HG03565 (cell line): ENCODE results near the gene AARS2.
"Not testable (repeated sequence)": the region's sequence is repeated elsewhere in the genome, so short reads cannot be mapped to it uniquely, and the experiment has no call there.

ENCODE experiments used
- ATAC-seq: cut with Tn5 transposase; IDR thresholded peaks from one replicate; pipeline ENCODE4 v1.9.1; 2021; ENCODE audit warnings: mild to moderate bottlenecking, moderate library complexity; ENCODE audit not compliant: unreplicated experiment

The AARS2 gene

DNA sequence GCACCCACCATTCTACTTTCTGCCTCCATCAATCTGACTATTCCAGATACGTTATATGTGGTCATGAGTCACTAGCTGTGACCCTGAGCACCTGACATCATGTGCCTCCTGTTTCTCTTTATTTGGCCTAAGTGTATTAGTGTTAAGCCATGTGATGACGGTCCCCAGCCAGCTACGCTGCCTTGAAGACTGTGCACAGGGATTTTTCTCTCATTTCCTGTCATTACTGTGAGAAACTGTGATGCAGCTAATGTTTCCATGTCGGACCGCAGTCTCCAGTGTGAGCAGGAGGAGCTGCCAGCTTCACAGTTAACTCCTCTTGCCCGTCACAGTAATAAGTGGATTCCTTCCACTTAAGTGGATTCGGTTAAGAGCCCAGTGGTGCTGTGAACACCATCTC is 19.4 kb upstream of the AARS2 start:
- ATAC-seq: no peak

DNA sequence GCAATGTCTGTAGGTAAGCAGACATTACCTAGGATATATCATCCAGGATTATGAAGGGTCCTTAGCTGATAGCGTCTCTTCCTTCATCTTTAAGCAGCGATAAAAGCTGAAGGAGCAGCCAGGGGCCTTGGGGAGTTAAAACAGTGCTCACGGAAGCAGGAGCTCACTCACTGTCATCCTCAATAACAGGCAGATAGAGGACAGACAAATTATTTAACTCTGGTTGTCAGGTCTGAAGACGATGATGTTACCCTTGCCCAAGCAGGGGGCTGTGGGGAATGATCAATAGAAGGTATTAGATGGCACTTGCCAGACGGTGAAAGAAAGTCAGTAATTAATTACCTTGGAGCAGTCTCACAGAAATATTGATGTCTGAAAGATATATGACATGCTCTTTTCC is 16.7 kb upstream of the AARS2 start:
- ATAC-seq: no peak

DNA sequence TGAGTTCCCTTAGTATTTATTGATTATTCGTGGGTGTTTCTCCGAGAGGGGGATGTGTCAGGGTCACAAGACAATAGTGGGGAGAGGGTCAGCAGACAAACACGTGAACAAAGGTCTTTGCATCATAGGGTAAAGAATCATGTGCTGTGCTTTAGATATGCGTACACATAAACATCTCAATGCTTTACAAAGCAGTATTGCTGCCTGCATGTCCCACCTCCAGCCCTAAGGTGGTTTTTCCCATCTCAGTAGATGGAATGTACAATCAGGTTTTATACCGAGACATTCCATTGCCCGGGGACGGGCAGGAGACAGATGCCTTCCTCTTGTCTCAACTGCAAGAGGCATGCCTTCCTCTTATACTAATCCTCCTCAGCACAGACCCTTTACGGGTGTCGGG is 15.1 kb upstream of the AARS2 start:
- not testable (repeated sequence) for ATAC-seq

GRCh38 chr6:44327760-44328159 is 14.6 kb upstream of the AARS2 start:
- ATAC-seq: no peak

- no peak for ATAC-seq
Measured at GRCh38 chr6:44327096-44327495, 13.9 kb upstream of the AARS2 start.

DNA sequence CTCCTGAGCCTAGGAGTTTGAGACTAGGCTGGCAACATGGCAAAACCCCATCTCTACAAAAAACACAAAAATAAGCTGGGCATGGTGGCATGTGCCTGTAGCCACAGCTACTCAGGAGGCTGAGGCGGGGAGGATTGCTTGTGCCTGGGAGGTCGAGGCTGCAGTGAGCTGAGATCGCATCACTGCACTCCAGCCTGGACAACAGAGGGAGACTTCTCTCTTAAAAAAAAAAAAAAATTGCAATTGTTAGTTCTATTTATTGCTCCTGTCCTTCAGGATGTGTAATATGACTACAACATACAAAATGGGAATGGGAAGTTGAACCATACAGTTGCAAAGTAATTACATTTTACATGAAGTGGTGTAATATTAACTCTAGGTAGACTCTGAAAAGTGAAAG is 8.1 kb upstream of the AARS2 start:
- no peak for ATAC-seq

GRCh38 chr6:44317136-44317631 is 4.0 kb upstream of the AARS2 start:
- ATAC-seq: not testable (repeated sequence)

- no peak for ATAC-seq
Measured at GRCh38 chr6:44316481-44316880, 3.3 kb upstream of the AARS2 start.

GRCh38 chr6:44315951-44316350 is 2.8 kb upstream of the AARS2 start:
- ATAC-seq: no peak

DNA sequence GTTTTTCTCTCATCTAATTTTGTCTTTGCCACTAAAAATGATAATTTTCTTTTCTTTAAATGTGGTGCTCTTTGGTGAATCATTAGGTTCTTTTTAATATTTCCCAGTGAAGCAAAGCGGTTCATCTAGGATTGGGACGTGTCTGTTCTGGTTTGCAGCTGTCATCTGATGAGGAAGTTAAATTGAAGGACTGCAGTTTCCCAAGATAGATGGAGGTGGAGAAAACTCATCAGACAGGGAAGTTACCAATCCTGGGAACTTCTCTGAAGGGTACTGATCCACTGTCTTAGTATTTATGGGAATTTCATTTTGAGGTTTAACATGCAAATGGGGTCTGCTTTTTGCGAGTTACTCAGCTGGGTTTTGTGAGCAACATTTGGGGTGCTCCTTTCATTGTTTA is 2.4 kb upstream of the AARS2 start:
- no peak for ATAC-seq

GRCh38 chr6:44314657-44315056 is 1.5 kb upstream of the AARS2 start:
- ATAC-seq: not testable (repeated sequence)

DNA sequence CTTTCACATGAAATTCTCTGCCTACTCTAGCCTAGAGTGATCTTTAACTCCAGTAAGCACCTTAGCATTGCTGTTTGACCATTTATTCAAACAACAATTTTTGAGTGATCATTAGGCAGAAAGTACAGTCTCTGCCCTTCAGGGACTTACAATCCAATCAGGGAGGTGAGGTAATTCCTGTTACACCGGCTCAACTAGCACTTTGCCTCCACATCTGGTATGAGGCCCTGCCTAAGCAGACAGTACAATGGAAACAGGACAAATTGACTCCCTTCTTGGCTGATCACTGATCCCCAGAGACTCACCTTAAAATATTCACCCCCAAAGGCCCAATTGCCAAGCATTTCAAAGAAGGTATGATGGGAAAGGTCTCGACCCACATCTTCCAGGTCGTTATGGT is 1.4 kb downstream of the AARS2 start:
- ATAC-seq: no peak

DNA sequence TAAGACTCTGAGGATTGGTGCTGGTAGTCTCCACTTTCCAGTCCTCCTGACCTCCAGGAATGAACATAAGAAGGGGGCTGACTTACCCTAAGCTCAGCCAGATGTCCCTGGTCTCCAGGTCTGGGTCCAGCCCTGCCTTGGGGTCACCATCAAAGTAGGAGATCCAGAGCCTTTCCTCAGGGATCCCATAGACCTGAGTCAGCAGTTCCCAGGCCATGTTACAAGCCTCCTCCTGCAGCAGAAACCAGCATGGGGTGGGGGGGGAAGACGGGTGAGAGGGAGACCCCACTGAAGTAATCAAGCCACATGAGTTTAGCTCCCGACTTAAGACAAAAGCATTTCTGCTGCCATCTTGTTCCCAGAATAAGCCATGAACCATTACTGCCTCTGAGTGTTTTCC is 1.8 kb downstream of the AARS2 start:
- ATAC-seq: no peak

DNA sequence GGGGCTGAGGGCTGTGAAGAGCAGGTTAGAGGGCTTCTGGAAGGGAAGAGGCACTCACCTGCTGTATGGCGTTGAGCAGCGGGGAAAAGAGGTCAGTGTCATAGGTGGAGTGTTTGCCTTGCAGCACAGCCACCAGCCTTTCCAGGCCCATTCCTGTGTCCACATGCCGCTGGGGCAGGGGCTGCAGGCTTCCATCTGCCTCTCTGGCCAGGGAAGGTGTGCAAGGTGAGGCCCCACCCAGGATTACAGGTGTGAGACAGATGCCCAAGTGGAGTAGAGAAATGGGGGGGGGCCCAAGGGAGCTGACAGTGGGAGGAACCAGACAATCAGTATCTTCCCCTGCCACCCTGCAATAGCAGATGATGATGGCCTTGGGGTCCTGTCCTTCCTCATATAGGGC is 2.9 kb downstream of the AARS2 start:
- ATAC-seq: no peak

DNA sequence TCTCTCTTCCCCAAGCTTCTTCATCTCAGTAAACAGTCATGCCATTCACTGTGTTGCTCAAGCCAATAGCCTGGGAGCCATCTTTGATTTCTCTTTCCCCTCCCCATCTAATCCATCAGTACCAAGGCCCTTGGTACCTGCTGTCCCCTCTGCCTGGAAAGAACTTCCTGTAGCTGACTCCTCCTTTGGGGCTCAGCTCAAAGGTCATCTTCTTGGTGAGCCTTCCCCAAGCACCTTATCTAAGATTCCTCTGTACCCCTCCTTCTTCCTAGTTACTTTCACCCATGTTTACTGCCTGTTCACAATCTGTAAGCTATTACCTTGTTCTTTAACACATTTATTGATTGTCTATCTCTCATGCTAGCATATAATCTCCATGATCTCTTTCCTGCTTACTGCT is 3.5 kb downstream of the AARS2 start:
- no peak for ATAC-seq

- ATAC-seq: no peak
Measured at GRCh38 chr6:44309092-44309491, 4.1 kb downstream of the AARS2 start.

GRCh38 chr6:44307217-44307616 is 5.9 kb downstream of the AARS2 start:
- ATAC-seq: no peak

GRCh38 chr6:44306710-44307109 is 6.4 kb downstream of the AARS2 start:
- no peak for ATAC-seq

- no peak for ATAC-seq
Measured at GRCh38 chr6:44305200-44305725, 7.9 kb downstream of the AARS2 start.

- ATAC-seq: no peak
Measured at GRCh38 chr6:44304282-44305199, 8.6 kb downstream of the AARS2 start.

DNA sequence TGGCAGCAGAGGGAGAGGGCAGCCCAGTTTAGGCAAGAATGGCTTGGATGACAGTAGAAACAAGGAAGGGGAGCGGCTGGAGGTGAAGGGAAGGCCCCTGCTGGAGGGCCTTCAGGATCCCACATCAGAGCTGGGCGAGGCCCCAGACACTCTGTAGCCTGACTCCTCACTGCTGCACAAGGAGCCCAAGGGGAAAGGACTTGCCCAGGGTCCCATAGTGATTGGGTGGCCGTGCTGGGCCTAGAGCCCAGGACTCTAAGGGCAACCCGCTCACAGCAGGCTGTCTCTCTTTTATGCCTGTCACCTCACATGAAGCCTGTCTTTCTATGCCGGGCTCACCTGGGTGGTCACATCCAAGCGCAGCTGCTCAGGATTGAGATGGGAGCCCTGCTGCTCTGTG is 9.3 kb downstream of the AARS2 start:
- no peak for ATAC-seq

DNA sequence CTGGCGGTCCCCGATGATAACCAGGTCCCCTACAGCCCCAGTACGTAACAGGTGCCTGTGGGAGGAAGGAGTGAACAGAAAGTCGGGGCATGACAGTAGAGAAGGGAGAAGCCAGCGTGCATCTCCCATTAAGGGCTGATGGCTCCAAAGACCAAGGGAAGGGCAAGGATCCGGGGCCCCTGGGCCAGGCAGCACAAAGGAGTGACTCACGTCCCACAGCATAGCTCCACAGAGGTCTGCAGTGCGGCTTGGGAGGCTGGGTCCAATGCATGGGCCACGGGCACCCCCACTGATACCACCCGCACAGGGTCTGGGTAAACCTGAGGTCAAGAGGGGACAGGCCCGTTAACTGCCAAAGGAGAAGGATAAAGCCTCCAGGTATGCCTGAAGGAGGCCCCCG is 10.3 kb downstream of the AARS2 start:
- ATAC-seq: no peak
